Measurements from ENCODE around the gene ADAMTS9.

The ADAMTS9 gene

DNA sequence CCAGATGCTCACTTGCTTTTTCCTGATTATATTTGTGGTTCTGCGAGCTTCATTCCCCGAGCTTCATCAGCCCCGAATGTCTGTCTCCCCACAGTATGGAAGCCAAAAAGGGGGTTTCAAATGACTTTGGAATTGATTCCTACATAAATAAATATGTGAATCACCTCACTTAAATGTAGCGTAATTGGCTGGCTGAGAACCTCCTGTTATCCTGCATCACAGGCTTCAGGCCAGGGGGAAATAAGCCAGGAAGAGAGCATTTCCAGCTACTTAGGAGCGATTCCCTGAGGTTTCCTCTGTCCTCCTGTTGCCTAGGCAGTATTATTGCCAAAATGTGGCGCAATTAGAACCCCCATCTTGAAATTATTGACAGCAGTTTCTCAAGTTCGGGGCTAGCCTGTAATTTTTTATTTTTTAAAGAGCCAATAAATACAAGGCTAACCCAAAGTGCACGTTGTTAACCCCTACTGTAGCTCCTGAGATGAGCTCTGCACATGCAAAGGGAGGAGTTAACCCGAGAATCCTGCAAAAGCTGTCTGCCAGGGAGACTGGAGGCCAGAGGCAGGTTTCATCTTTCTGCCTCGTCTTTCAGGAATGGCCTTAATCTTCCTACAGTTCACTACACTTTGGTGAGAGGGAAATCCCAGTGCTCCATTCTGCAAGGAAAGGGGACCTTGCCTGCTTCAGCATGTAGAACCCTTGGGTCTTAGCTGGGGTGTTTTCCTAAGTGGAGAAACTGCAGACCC is 148.2 kb downstream of the ADAMTS9 start:
- DNase-seq (ENCODE audit: low read depth in 1 of 2, low spot score in 1 of 2) = no peak
- Histone ChIP-seq H3K4me3 (replicated peaks; ENCODE audit: insufficient read depth, low read length) (no peak overlapping the region), H3K27ac (replicated peaks) (no peak overlapping the region), H3K27me3 (ENCODE audit: insufficient read depth, poor library complexity, severe bottlenecking) (no peaks in the 10 kb centered on the region)
- TF ChIP-seq, protein P1, sequence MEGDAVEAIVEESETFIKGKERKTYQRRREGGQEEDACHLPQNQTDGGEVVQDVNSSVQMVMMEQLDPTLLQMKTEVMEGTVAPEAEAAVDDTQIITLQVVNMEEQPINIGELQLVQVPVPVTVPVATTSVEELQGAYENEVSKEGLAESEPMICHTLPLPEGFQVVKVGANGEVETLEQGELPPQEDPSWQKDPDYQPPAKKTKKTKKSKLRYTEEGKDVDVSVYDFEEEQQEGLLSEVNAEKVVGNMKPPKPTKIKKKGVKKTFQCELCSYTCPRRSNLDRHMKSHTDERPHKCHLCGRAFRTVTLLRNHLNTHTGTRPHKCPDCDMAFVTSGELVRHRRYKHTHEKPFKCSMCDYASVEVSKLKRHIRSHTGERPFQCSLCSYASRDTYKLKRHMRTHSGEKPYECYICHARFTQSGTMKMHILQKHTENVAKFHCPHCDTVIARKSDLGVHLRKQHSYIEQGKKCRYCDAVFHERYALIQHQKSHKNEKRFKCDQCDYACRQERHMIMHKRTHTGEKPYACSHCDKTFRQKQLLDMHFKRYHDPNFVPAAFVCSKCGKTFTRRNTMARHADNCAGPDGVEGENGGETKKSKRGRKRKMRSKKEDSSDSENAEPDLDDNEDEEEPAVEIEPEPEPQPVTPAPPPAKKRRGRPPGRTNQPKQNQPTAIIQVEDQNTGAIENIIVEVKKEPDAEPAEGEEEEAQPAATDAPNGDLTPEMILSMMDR (IDR thresholded peaks at IDR 0.05; ENCODE audit: insufficient read depth, low read length) = no peak
- TF ChIP-seq GABPA (IDR thresholded peaks at IDR 0.05; ENCODE audit: low read depth) (no peak), POLR2AphosphoS5 (IDR thresholded peaks at IDR 0.05; ENCODE audit: low read depth) (no peak), SPI1 (IDR thresholded peaks at IDR 0.05; ENCODE audit: borderline replicate concordance, low read depth) (no peak)
- TF ChIP-seq, protein P2, sequence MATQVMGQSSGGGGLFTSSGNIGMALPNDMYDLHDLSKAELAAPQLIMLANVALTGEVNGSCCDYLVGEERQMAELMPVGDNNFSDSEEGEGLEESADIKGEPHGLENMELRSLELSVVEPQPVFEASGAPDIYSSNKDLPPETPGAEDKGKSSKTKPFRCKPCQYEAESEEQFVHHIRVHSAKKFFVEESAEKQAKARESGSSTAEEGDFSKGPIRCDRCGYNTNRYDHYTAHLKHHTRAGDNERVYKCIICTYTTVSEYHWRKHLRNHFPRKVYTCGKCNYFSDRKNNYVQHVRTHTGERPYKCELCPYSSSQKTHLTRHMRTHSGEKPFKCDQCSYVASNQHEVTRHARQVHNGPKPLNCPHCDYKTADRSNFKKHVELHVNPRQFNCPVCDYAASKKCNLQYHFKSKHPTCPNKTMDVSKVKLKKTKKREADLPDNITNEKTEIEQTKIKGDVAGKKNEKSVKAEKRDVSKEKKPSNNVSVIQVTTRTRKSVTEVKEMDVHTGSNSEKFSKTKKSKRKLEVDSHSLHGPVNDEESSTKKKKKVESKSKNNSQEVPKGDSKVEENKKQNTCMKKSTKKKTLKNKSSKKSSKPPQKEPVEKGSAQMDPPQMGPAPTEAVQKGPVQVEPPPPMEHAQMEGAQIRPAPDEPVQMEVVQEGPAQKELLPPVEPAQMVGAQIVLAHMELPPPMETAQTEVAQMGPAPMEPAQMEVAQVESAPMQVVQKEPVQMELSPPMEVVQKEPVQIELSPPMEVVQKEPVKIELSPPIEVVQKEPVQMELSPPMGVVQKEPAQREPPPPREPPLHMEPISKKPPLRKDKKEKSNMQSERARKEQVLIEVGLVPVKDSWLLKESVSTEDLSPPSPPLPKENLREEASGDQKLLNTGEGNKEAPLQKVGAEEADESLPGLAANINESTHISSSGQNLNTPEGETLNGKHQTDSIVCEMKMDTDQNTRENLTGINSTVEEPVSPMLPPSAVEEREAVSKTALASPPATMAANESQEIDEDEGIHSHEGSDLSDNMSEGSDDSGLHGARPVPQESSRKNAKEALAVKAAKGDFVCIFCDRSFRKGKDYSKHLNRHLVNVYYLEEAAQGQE (IDR thresholded peaks at IDR 0.05; ENCODE audit: insufficient replicate concordance, low read depth) = no peak

DNA sequence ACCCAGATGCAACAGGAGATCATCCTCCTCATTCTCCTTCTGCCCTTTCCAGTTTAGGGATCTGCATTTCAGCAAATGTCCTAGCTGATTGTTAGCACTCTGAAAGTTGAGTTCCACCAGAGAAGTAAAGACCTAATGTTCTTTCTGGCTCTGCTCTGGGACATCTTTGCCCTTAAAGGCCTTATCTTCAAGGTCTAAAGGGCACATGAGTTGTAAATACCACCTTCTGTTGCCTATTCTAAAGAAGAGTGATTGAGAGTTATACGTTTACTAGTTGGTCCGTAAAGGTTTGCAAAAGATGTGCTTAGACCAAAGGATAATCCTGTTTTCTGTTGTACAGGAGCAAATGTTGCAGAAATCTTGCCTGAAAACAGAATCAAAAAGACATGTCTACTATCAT is 151.6 kb downstream of the ADAMTS9 start:
- Histone ChIP-seq H3K27ac (replicated peaks) (no peak overlapping the region), H3K27me3 (ENCODE audit: insufficient read depth, poor library complexity, severe bottlenecking) (peaks cover 2% of the 10 kb centered on the region), H3K4me3 (replicated peaks; ENCODE audit: insufficient read depth, low read length) (no peak overlapping the region)
- no peak for DNase-seq (ENCODE audit: low read depth in 1 of 2, low spot score in 1 of 2)
- TF ChIP-seq POLR2AphosphoS5 (IDR thresholded peaks at IDR 0.05; ENCODE audit: low read depth) (no peak), SPI1 (IDR thresholded peaks at IDR 0.05; ENCODE audit: borderline replicate concordance, low read depth) (no peak), GABPA (IDR thresholded peaks at IDR 0.05; ENCODE audit: low read depth) (no peak)
- TF ChIP-seq, protein P1 (IDR thresholded peaks at IDR 0.05; ENCODE audit: insufficient read depth, low read length) = no peak
- TF ChIP-seq, protein P2 (IDR thresholded peaks at IDR 0.05; ENCODE audit: insufficient replicate concordance, low read depth) = no peak

DNA sequence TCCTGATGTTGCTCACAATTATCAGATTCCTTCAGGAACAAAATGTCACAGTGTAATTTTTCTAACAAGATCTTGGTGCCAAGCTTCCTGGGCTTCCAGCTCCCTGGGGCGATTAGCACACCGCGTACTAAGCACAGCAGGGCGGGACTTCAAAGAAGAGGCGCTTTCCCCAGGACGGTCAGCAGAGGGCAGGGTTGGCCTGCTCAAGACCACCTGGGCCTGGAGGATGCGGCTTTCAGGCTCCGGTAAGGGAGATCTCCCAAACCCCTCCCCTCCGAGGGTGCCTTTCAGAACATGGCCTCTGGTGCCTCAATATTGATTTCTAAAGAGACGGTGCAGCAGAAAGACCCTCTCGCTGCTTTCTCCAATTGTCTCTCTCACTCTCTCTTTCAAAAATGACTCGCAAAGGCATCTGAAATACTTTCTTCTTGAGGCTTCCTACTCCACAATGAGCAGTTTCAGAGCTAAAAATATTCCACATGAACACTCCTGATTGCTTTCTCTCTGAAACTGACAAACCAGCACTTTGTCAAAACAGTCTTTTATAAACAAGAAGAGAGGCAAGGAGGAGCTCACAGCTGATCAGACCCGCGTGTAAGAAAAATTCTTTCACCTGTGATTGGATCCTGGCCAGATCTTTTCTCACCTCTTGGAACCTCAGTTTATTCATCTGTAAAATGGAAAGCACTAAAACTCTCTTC is 154.0 kb downstream of the ADAMTS9 start:
- TF ChIP-seq POLR2AphosphoS5 (IDR thresholded peaks at IDR 0.05; ENCODE audit: low read depth) = no peak
- no peak for TF ChIP-seq GABPA (IDR thresholded peaks at IDR 0.05; ENCODE audit: low read depth)
- TF ChIP-seq, protein P2 (IDR thresholded peaks at IDR 0.05; ENCODE audit: insufficient replicate concordance, low read depth) = no peak
- TF ChIP-seq, protein P1 (IDR thresholded peaks at IDR 0.05; ENCODE audit: insufficient read depth, low read length) = peak; percentile 73
- no peak for TF ChIP-seq SPI1 (IDR thresholded peaks at IDR 0.05; ENCODE audit: borderline replicate concordance, low read depth)
- Histone ChIP-seq H3K27ac (replicated peaks) (no peak overlapping the region), H3K4me3 (replicated peaks; ENCODE audit: insufficient read depth, low read length) (no peak overlapping the region), H3K27me3 (ENCODE audit: insufficient read depth, poor library complexity, severe bottlenecking) (peaks cover 2% of the 10 kb centered on the region)
- DNase-seq (ENCODE audit: low read depth in 1 of 2, low spot score in 1 of 2) = peak; percentile 28 to 67
